GM23338 (cell line): Measurements from ENCODE around the gene TNFSF13. TPM values are rescaled to one million over a fixed set of nuclear protein-coding genes. Genes with fewer than 3 reads are reported as not detected.

Experiments
- ATAC-seq: fragments of 200-7000 bp; cut with Tn5 transposase; 3 replicates; pipeline ENCODE4 v1.9.1; 2020
- DNase-seq: peaks from one replicate; pipeline ENCODE4 v3.0.0-alpha.2; 2015; ENCODE audit warnings: low spot score
- H2AFZ ChIP-seq: fragments of 200-600 bp; sonication (generic); 2 replicates; pipeline ENCODE4 v1.8.0; 2016; ENCODE audit warnings: antibody characterized with exemption, mild to moderate bottlenecking, moderate library complexity
- H3F3A ChIP-seq: fragments of 200-600 bp; sonication (generic); replicated peaks from 2 replicates; pipeline ENCODE4 v1.8.0; 2017; ENCODE audit warnings: antibody characterized with exemption, mixed run types, low read depth
- H3K27ac ChIP-seq: fragments of 200-600 bp; sonication (generic); 2 replicates; pipeline ENCODE4 v1.6.1; 2016; ENCODE audit warnings: low read depth
- H3K27me3 ChIP-seq: fragments of 200-600 bp; sonication (generic); 2 replicates; pipeline ENCODE4 v1.8.0; 2016; ENCODE audit warnings: mild to moderate bottlenecking, mixed run types, moderate library complexity; ENCODE audit not compliant: insufficient read depth
- H3K36me3 ChIP-seq: fragments of 200-600 bp; sonication (generic); 2 replicates; pipeline ENCODE4 v1.8.0; 2016; ENCODE audit warnings: mild to moderate bottlenecking; ENCODE audit not compliant: insufficient read depth
- H3K4me1 ChIP-seq: fragments of 200-600 bp; sonication (generic); 2 replicates; pipeline ENCODE4 v1.8.0; 2016; ENCODE audit warnings: mild to moderate bottlenecking, moderate library complexity; ENCODE audit not compliant: insufficient read depth
- H3K4me2 ChIP-seq: fragments of 200-600 bp; sonication (generic); 2 replicates; pipeline ENCODE4 v1.7.1; 2017; ENCODE audit warnings: mixed run types
- H3K4me3 ChIP-seq: fragments of 200-600 bp; sonication (generic); 2 replicates; pipeline ENCODE4 v1.6.1; 2016; ENCODE audit warnings: mixed run types
- H3K79me2 ChIP-seq: fragments of 200-600 bp; sonication (generic); replicated peaks from 2 replicates; pipeline ENCODE4 v1.8.0; 2017; ENCODE audit warnings: mild to moderate bottlenecking; ENCODE audit not compliant: insufficient read depth
- H3K9me2 ChIP-seq: fragments of 200-600 bp; sonication (generic); 2 replicates; pipeline ENCODE4 v1.8.0; 2017; ENCODE audit not compliant: insufficient read depth
- H4K20me1 ChIP-seq: fragments of 200-600 bp; sonication (generic); replicated peaks from 2 replicates; pipeline ENCODE4 v1.8.0; 2017; ENCODE audit warnings: mild to moderate bottlenecking; ENCODE audit not compliant: insufficient read depth
- H3K27ac Mint-ChIP-seq: 2 replicates; pipeline ENCODE4 v1.8.0; 2020; ENCODE audit warnings: inconsistent platforms, mild to moderate bottlenecking, moderate library complexity, mixed read lengths
- H3K27me3 Mint-ChIP-seq: 3 replicates; pipeline ENCODE4 v1.8.0; 2022; ENCODE audit warnings: low read depth, mild to moderate bottlenecking, moderate library complexity, mixed read lengths, inconsistent platforms; ENCODE audit not compliant: insufficient read depth, poor library complexity
- H3K36me3 Mint-ChIP-seq: 3 replicates; pipeline ENCODE4 v1.8.0; 2021; ENCODE audit warnings: low read depth, mild to moderate bottlenecking, inconsistent platforms, moderate library complexity, mixed read lengths
- H3K4me1 Mint-ChIP-seq: 3 replicates; pipeline ENCODE4 v1.8.0; 2020; ENCODE audit warnings: mild to moderate bottlenecking, inconsistent platforms, mixed read lengths
- H3K4me3 Mint-ChIP-seq: 3 replicates; pipeline ENCODE4 v1.8.0; 2021; ENCODE audit warnings: moderate library complexity, mild to moderate bottlenecking, inconsistent platforms, mixed read lengths
- H3K9me3 Mint-ChIP-seq: 3 replicates; pipeline ENCODE4 v1.8.0; 2020; ENCODE audit warnings: moderate library complexity, mild to moderate bottlenecking, inconsistent platforms, mixed read lengths
- CREB1 ChIP-seq: fragments of 250-450 bp; sonication (Bioruptor Pico); IDR thresholded peaks from 2 replicates; pipeline ENCODE4 v1.5.0; 2020; ENCODE audit warnings: low read depth, mild to moderate bottlenecking, moderate library complexity
- EZH2 ChIP-seq: fragments of 200-600 bp; sonication (generic); IDR thresholded peaks from one replicate; pipeline ENCODE4 v1.8.0; 2017; ENCODE audit warnings: antibody characterized with exemption, mild to moderate bottlenecking, low read depth; ENCODE audit not compliant: unreplicated experiment
- EZH2phosphoT487 ChIP-seq: fragments of 200-600 bp; sonication (generic); IDR thresholded peaks from one replicate; pipeline ENCODE4 v1.8.1; 2018; ENCODE audit warnings: antibody characterized with exemption; ENCODE audit not compliant: unreplicated experiment
- JUNB ChIP-seq: IDR thresholded peaks from one replicate; pipeline ENCODE4 v1.6.1; 2016; ENCODE audit warnings: antibody characterized with exemption; ENCODE audit not compliant: unreplicated experiment
- POLR2AphosphoS5 ChIP-seq: IDR thresholded peaks from 2 replicates; pipeline ENCODE4 v1.6.1; 2016; ENCODE audit warnings: antibody characterized with exemption, low read depth
- REST ChIP-seq: IDR thresholded peaks from one replicate; pipeline ENCODE4 v1.6.1; 2018; ENCODE audit warnings: antibody characterized with exemption; ENCODE audit not compliant: unreplicated experiment
- polyA plus RNA-seq: library from polyadenylated mRNA; unstranded; fragments of >200 nt; fragmentation: Nextera tagmentation; extraction: Ambion mirVana; gene quantifications from 2 replicates; pipeline ENCODE4 v1.2.1, GENCODE V29; 2016
- total RNA-seq: library from RNA; depleted of rRNA; stranded (reverse); fragments of >200 nt; shearing (Covaris generic); gene quantifications from 2 replicates; pipeline ENCODE4 v1.2.3, GENCODE V29; 2014

Gene TNFSF13
- total and polyA plus RNA-seq, 2 experiments from 2014 or later = 2.2 TPM; not detected in 1

GRCh38 chr17:7572588-7573323 is 14.2 kb downstream of the TNFSF13 start:
- peaks cover 38% of the 10 kb centered on the region for H3K4me1 ChIP-seq
- H3K27ac ChIP-seq = peak overlapping the region; percentile 97
- Mint-ChIP-seq H3K36me3 (peaks cover 88% of the 10 kb centered on the region), H3K27me3 (peaks cover 37% of the 10 kb centered on the region), H3K4me1 (peaks cover 47% of the 10 kb centered on the region), H3K4me3 (peak overlapping the region; percentile 90), H3K9me3 (peaks cover 11% of the 10 kb centered on the region; the same call in 2 of the 3 replicates), H3K27ac (peak overlapping the region; percentile 100)
- no peak for ATAC-seq
- peaks cover 59% of the 10 kb centered on the region for H3K79me2 ChIP-seq
- no peak overlapping the region for H2AFZ ChIP-seq
- peak overlapping the region; percentile 100 for H3K4me3 ChIP-seq
- peak overlapping the region; percentile 100 for H3K4me2 ChIP-seq
- no peaks in the 10 kb centered on the region for H3K27me3 ChIP-seq
- TF ChIP-seq JUNB (no peak), REST (no peak), POLR2AphosphoS5 (peak; percentile 94), CREB1 (peak; percentile 98), EZH2 (no peak)
- peaks cover 42% of the 10 kb centered on the region for H3K36me3 ChIP-seq
- H4K20me1 ChIP-seq = peaks cover 40% of the 10 kb centered on the region
- peaks cover 62% of the 10 kb centered on the region for H3F3A ChIP-seq
- peak; percentile 99 for DNase-seq
- no peaks in the 10 kb centered on the region for H3K9me2 ChIP-seq

GRCh38 chr17:7573324-7574080 is 15.0 kb downstream of the TNFSF13 start:
- peak overlapping the region; percentile 100 for H3K4me3 ChIP-seq
- H4K20me1 ChIP-seq = peaks cover 40% of the 10 kb centered on the region
- peak overlapping the region; percentile 100 for H3K4me2 ChIP-seq
- TF ChIP-seq POLR2AphosphoS5 (peak; percentile 45), EZH2phosphoT487 (no peak), CREB1 (peak; percentile 75)
- Mint-ChIP-seq H3K27ac (peak overlapping the region; percentile 100), H3K9me3 (peaks cover 11% of the 10 kb centered on the region; the same call in 2 of the 3 replicates), H3K36me3 (peaks cover 95% of the 10 kb centered on the region), H3K4me3 (peak overlapping the region; percentile 90), H3K4me1 (peaks cover 52% of the 10 kb centered on the region), H3K27me3 (peaks cover 39% of the 10 kb centered on the region)
- peaks cover 70% of the 10 kb centered on the region for H3F3A ChIP-seq
- H2AFZ ChIP-seq = no peak overlapping the region
- peaks cover 59% of the 10 kb centered on the region for H3K79me2 ChIP-seq
- ATAC-seq = peak; percentile 25
- DNase-seq = peak; percentile 88
- H3K9me2 ChIP-seq = no peaks in the 10 kb centered on the region
- peaks cover 38% of the 10 kb centered on the region for H3K4me1 ChIP-seq
- H3K36me3 ChIP-seq = peaks cover 47% of the 10 kb centered on the region
- H3K27me3 ChIP-seq = no peaks in the 10 kb centered on the region
- peak overlapping the region; percentile 97 for H3K27ac ChIP-seq
